Activated CD8-positive, alpha-beta memory T cell treated with anti-CD3 and anti-CD28 coated beads, Interleukin-2, amount 50 U/mL, for 24 hours (primary cell): ENCODE data around the gene FAM124B.
"Not testable (repeated sequence)": the region's sequence is repeated elsewhere in the genome, so short reads cannot be mapped to it uniquely, and the experiment has no call there.

Source experiments
- DNase-seq: peaks from one replicate; pipeline ENCODE4 v3.0.0-alpha.2; 2020; ENCODE audit errors: extremely low read depth

The FAM124B gene

DNA sequence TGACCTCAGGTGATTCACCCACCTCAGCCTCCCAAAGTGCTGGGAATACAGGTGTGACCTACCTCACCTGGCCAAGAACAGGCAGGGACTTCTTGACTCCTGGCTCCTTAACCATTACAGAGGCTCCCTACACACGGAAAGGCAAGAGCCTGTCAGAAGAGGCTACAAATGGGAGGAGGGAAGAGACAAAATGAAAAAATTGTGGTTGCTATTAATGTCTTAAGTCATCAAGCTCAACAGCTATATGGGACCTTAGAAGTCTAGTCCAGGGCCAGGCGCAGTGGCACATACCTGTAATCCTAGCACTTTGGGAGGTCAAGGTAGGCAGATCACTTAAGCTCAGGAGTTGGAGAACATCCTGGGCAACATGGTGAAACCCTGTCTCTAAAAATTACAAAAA is 11.5 kb upstream of the FAM124B start:
- DNase-seq = no peak

- DNase-seq = no peak
Observed at GRCh38 chr2:224412141-224413015, 10.5 kb upstream of the FAM124B start.

DNA sequence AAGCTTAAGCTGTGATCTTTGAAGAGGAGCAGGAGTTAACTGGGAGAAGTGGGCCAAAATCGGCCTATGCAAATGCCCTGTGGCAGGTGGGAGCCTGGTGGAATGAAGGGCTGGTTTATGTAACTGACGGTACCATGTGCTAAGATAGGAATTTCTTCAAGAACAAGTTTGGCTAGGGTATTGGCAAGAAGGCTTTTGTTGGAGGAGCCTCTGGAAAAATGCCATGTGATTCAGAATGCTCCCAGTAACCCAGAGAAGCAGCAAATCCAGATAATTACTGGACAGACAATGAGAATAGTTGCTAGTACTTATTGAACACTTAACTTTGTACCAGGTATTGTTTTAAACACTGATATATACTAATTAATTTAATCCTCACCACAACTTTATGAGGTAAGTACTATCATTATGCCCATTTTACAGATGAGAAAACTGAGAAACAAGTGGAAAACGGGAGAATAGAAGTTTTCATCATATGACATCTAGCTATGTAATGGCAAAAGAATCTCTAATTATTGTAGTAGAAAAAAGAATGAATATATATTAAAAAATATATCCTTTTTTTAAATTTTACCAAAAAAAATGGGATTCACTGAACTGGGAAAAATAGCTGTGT is 9.1 kb upstream of the FAM124B start:
- no peak for DNase-seq

- DNase-seq = no peak
Observed at GRCh38 chr2:224408676-224409075, 6.8 kb upstream of the FAM124B start.

DNA sequence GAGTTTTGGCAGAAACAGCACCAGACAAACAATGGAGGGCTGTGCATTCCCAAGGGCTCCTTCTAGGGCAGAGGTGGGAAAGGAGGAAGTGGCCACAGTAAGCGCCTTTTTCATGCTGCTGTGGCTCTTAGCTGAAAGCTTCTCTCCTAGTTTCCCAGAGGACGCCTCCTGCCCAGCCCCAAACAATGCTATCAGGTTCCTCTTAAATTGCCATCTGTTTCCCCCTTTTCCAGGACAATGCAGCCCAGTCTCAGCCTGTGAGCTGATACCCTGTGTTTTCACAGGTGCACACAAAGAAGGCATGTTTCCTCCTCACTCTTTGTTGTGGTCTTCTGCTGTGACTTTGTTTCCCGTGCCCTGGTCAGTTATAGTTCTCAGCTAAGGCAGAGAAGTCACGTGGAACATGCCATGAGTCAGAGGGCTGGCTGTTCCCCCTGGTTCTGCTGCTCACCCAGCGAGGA is 5.4 kb upstream of the FAM124B start:
- no peak for DNase-seq

- DNase-seq = no peak
Observed at GRCh38 chr2:224405841-224406370, 4.0 kb upstream of the FAM124B start.

DNA sequence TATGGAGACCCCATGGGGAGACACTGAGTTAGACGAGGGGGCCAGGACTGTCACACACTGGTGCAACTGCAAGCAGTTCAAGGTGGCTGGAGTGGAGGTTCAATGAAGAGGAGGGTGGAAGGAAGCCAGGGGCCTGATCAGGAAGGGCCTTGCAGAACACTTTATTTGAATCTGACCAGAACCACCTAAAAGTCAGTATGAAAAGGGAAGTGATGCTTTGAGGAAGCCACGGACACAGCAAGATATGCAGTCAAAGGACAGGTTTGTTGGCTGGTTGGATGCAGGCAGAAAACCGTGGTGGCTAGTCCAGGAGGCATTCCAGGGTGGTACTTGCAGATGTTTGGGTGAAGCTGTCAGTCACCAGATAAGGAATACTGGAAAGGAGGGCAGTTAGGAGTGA is 3.5 kb upstream of the FAM124B start:
- no peak for DNase-seq

DNA sequence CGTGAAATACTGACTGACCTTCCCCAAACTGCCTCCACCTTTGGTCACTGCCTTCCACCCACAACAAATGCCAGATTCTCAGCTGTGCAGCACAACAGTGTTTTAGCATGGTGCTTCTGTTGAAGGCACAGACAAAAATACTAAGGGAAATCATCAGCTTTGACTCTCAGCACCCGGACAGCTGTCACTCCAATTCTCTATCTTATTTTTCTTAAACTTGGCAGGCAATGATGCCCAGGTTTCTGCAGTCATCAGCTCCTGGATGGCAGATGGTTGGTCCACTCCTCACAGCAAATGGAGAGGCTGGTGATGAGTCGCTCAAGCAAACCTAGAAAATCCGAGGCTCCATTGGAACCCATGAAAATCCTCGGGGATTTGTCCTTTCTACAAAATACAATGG is 2.9 kb upstream of the FAM124B start:
- no peak for DNase-seq

- no peak for DNase-seq
Observed at GRCh38 chr2:224403657-224404056, 1.8 kb upstream of the FAM124B start.

DNA sequence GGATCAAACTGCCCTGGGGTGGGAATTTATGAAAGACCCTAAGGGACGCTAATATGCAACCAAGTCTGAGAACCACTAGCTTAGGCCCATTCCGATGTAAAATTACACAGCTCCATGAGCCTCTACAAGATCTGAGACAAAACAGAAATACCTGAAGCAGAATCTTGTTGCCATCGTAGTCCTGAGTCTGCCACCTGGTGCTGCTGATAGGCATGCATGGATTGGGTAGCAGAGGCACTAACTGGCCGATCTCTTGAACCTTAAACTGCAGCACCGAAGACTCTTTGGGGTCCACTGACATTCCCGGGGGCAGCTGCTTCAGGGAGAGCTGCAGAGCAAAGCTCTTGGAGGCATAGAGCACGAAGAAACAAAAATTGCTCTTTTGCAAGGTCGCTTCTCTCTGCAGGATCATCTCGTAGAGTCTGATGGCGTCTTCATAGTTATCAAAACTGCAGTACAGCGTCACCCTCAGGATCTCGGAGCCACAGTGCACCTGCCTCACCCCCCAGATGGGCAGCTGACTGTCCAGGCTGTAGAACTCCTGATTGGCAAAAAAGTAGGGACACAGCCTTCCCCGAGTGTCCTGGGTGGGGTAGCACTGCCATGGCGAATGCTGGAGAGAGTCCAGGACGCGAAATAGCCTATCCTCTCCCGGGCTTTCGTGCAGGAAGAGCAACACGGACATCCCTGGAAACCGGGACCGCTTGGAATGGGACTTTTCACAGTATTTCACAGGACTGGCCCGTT is 848 bp downstream of the FAM124B start:
- no peak for DNase-seq

- DNase-seq = no peak
Observed at GRCh38 chr2:224400174-224400810, 1.6 kb downstream of the FAM124B start.

DNA sequence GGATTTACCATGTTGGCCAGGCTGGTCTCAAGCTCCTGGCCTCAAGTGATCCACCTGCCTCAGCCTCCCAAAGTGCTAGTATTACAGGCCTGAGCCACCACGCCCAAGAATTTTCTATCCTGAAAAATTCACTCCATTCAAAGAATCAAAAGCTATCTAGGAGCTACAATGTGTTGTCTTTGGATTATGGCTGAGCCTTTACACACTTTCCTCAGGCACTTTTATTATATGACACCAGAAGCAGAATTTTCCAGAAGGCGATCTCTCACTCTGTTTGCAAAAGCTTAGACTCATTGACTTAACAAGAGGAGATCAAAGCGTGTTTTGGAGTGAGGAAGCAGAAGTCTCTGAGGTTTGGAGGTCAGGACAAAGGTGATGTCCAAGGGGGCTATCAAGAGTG is 3.6 kb downstream of the FAM124B start:
- no peak for DNase-seq

GRCh38 chr2:224397100-224397499 is 4.8 kb downstream of the FAM124B start:
- not testable (repeated sequence) for DNase-seq

- DNase-seq = no peak
Observed at GRCh38 chr2:224395620-224396390, 6.1 kb downstream of the FAM124B start.

GRCh38 chr2:224393157-224393872 is 8.6 kb downstream of the FAM124B start:
- DNase-seq = no peak

GRCh38 chr2:224392545-224392944 is 9.4 kb downstream of the FAM124B start:
- DNase-seq = no peak

- no peak for DNase-seq
Observed at GRCh38 chr2:224389317-224389716, 12.6 kb downstream of the FAM124B start.

- no peak for DNase-seq
Observed at GRCh38 chr2:224386876-224387275, 15.0 kb downstream of the FAM124B start.

DNA sequence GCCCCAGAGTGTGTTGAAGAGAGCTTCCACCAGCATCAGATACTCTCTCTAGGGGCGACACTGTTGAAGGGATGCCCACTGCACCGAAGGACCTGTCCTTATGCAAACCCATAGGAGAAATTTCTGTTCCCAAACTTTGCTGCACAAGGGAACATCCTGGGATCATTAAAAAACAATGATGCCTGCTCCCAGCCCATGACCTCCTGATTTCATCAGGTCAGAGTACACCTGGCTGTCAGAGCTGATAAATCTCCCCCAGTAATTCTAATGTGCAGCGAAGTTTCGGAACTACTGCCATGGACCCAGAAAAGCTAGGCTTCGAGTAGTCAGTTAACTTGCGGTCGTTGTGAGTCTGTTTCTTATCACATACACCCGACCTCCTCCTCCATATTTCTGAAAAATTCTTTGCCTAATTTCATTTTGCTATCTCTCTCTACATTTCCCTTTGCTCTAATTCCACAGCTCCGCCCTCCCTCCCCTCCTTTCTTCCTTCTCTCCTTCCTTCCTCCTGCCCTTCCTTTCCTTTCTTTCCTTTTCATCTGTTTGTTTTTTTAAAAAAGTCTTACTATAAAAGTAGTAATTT is 18.8 kb downstream of the FAM124B start:
- DNase-seq = no peak

- not testable (repeated sequence) for DNase-seq
Observed at GRCh38 chr2:224382280-224382647, 19.6 kb downstream of the FAM124B start.
